K562 (cell line): Measurements from ENCODE around the gene SNRNP40. TPM values are rescaled to one million over a fixed set of nuclear protein-coding genes. Genes with fewer than 3 reads are reported as not detected.

Experiments
- ATAC-seq: fragments of 200-7000 bp; cut with Tn5 transposase; 3 replicates; pipeline ENCODE4 v1.9.1; 2020; ENCODE audit warnings: moderate library complexity
- BruUV-seq: library from RNA; stranded (reverse); fragments of 400-500 nt; replicated peaks from 2 replicates; lab custom pipeline; 2021; lab: Mats Ljungman, UMichigan
- CTCF ChIA-PET: fragments of 300-600 bp; formaldehyde crosslinking; extraction: SDS; loops from one replicate; lab custom pipeline; 2021; ENCODE audit warnings: low intra/inter-chr PET ratio; lab: Yijun Ruan, JAX
- POLR2A ChIA-PET: fragments of 300-600, 350-650 bp; sonication (Branson Sonifier 250); formaldehyde crosslinking; extraction: SDS; loops from one replicate; lab custom pipeline; 2021; ENCODE audit warnings: antibody characterized with exemption, inconsistent platforms; lab: Yijun Ruan, JAX
- DNase-seq, 4 experiments: peaks; one replicate each; pipeline versions ENCODE4 v3.0.0 to v3.0.0-alpha.2; 2011 to 2018; ENCODE audit warnings: low spot score in 3 of 4, mixed read lengths in 3 of 4; ENCODE audit errors: extremely low read depth in 1 of 4
- FAIRE-seq: peaks from 2 replicates; lab custom pipeline; 2011; peaks lifted over from hg19 to GRCh38; lab: Jason Lieb, UNC
- H2AFZ ChIP-seq: 2 replicates; pipeline ENCODE4 v1.6.0; 2011; ENCODE audit warnings: low read depth, low read length, control low read depth, inconsistent platforms
- H3K27ac ChIP-seq: fragments of 200-600 bp; 3 replicates; pipeline ENCODE4 v1.8.0; 2011; ENCODE audit warnings: low read depth, mild to moderate bottlenecking, control low read depth, inconsistent platforms, low read length, moderate library complexity, mixed read lengths; ENCODE audit errors: extremely low read depth
- H3K27me3 ChIP-seq, 2 experiments: fragments of 300-600 bp in 1 of 2; 2 replicates in 1 of 2; 3 replicates in 1 of 2; pipeline versions ENCODE4 v1.6.0 to v1.8.0; 2011; ENCODE audit warnings: inconsistent platforms in 2 of 2, low read length in 2 of 2, mild to moderate bottlenecking in 1 of 2, mixed read lengths in 1 of 2, moderate library complexity in 1 of 2; ENCODE audit not compliant: control insufficient read depth in 2 of 2, insufficient read depth in 2 of 2
- H3K36me3 ChIP-seq: fragments of 300-600 bp; 3 replicates; pipeline ENCODE4 v1.8.0; 2011; ENCODE audit warnings: mild to moderate bottlenecking, low read length, inconsistent platforms; ENCODE audit not compliant: control insufficient read depth, insufficient read depth
- H3K4me1 ChIP-seq, 2 experiments: fragments of 200-600 bp in 1 of 2; replicated peaks in 1 of 2; 2 replicates in 1 of 2; 3 replicates in 1 of 2; pipeline versions ENCODE4 v1.5.1 to v1.8.0; 2011; ENCODE audit warnings: inconsistent platforms in 2 of 2, low read length in 2 of 2, mild to moderate bottlenecking in 1 of 2, mixed read lengths in 1 of 2, moderate library complexity in 1 of 2; ENCODE audit not compliant: control insufficient read depth in 2 of 2, insufficient read depth in 2 of 2
- H3K4me2 ChIP-seq: 2 replicates; pipeline ENCODE4 v1.6.1; 2011; ENCODE audit warnings: low read length, control low read depth, inconsistent platforms, mixed read lengths; ENCODE audit not compliant: insufficient read depth
- H3K4me3 ChIP-seq: fragments of 200-600 bp; sonication (generic), shearing (Covaris generic); 2 replicates; pipeline ENCODE4 v1.5.1; 2016; ENCODE audit warnings: control low read depth, inconsistent platforms
- H3K79me2 ChIP-seq: fragments of 200-600 bp; 3 replicates; pipeline ENCODE4 v1.8.0; 2011; ENCODE audit warnings: low read length, inconsistent platforms; ENCODE audit not compliant: control insufficient read depth, insufficient read depth
- H3K9ac ChIP-seq, 2 experiments: 2 replicates each; pipeline versions ENCODE4 v1.6.0 to v1.6.1; 2011; ENCODE audit warnings: low read depth in 2 of 2, low read length in 2 of 2, control low read depth in 1 of 2, inconsistent platforms in 1 of 2, mild to moderate bottlenecking in 1 of 2, mixed read lengths in 1 of 2; ENCODE audit not compliant: insufficient read depth in 1 of 2
- H3K9me1 ChIP-seq: one replicate; pipeline ENCODE4 v1.6.0; 2011; ENCODE audit warnings: inconsistent platforms, mild to moderate bottlenecking, low read length, moderate library complexity; ENCODE audit not compliant: control insufficient read depth, insufficient read depth
- H3K9me3 ChIP-seq: replicated peaks from 2 replicates; pipeline ENCODE4 v1.5.1; 2011; ENCODE audit warnings: low read depth, low read length, inconsistent platforms; ENCODE audit not compliant: control insufficient read depth, insufficient read depth
- H4K20me1 ChIP-seq: replicated peaks from 2 replicates; pipeline ENCODE4 v1.6.1; 2011; ENCODE audit warnings: low read length, inconsistent platforms, mixed read lengths; ENCODE audit not compliant: control insufficient read depth, insufficient read depth
- GABPA ChIP-seq: fragments of 200-800 bp; sonication (Bioruptor generic); conservative IDR thresholded peaks from 2 replicates; pipeline ENCODE4 v1.6.1; 2016; ENCODE audit warnings: low read depth, missing genetic modification characterization, missing compliant biosample characterization
- POLR3G ChIP-seq: IDR thresholded peaks from 2 replicates; pipeline ENCODE4 v1.6.1; 2011; ENCODE audit not compliant: insufficient read length, insufficient replicate concordance; ENCODE audit errors: extremely low read depth
- SMAD4 ChIP-seq: fragments of 250-450 bp; sonication (Bioruptor Pico); conservative IDR thresholded peaks from 2 replicates; pipeline ENCODE4 v1.8.0; 2021; ENCODE audit warnings: inconsistent platforms, mild to moderate bottlenecking, moderate library complexity
- ZNF76 ChIP-seq: fragments of 250-450 bp; sonication (Bioruptor Pico); IDR thresholded peaks from 2 replicates; pipeline ENCODE4 v1.4.0; 2020; ENCODE audit warnings: mild to moderate bottlenecking, moderate library complexity, borderline replicate concordance
- WGBS: fragments of 100-300 bp; shearing (Covaris generic); methylation state at CpG from one replicate; pipeline ENCODE4 v1.1.6; 2016; ENCODE audit warnings: low coverage, mixed read lengths; ENCODE audit not compliant: insufficient coverage; ENCODE audit errors: missing lambda C conversion rate; 5-methylcytosine and 5-hydroxymethylcytosine counted together
- in situ Hi-C: fragments of 300-500 bp; cut with MboI; formaldehyde crosslinking; loops from 4 replicates; pipeline ENCODE4 v1.15.0; 2018; ENCODE audit warnings: inconsistent platforms, mixed read lengths
- intact Hi-C: fragments of 100-400 bp; cut with micrococcal nuclease; formaldehyde crosslinking; loops from 2 replicates; pipeline ENCODE4 v1.14.2; 2022
- polyA plus RNA-seq, 8 experiments: library from polyadenylated mRNA; depleted of rRNA in 4 of 8; stranded (reverse) in 5 of 8; unstranded in 3 of 8; fragments of >200 nt; fragmentation: Nextera tagmentation in 2 of 8; fragmentation: Illumina TruSeq in 1 of 8; extraction: Ambion mirVana in 2 of 8; extraction: Trizol in 1 of 8; gene quantifications; 2 replicates each; pipeline versions ENCODE4 v1.2.1 to v1.2.3, GENCODE V29; 2011 to 2014; ENCODE audit warnings: inconsistent platforms in 1 of 8, missing spikeins in 1 of 8
- total RNA-seq, 7 experiments: library from RNA; depleted of rRNA in 6 of 7; stranded (reverse); fragments of >200 nt in 6 of 7; fragmentation: Illumina TruSeq in 2 of 7; extraction: Trizol in 2 of 7; gene quantifications; 2 replicates each; pipeline versions ENCODE4 v1.2.1 to v1.2.3, GENCODE V29; 2011 to 2021; ENCODE audit warnings: low replicate concordance in 1 of 7
- TF ChIP-seq, protein P1 (sequence below): fragments of 450-650 bp; conservative IDR thresholded peaks from 2 replicates; pipeline ENCODE4 v1.6.1; 2016; ENCODE audit warnings: missing genetic modification characterization, low read depth, mild to moderate bottlenecking, missing compliant biosample characterization, moderate library complexity

Gene SNRNP40
- total and polyA plus RNA-seq, 9 of the 15 experiments (the other 6 are each of a cell fraction or from before 2014, with no cell fraction given) = 48.7 to 278 (median 163) TPM

DNA sequence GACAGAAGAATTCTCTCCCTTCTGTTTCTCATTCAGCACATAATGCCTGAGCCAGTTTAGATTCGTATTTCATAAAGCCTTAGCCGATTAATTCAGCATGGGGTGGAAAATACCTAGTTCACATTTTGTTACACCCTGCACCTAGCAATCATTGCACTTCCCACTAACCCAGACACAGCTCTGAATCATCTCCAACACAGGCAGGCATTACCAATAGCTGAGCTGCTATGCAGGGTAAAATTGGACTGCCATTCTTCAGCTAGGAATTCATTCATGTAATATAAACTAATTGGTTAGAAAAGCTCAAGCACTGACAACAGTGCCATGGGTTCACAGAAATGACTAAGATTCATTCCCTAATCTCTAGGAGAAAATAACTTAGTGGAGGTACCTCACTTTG lies 30.0 kb downstream of the SNRNP40 start:
- intact Hi-C loops = no loop called here
- BruUV-seq = no TSS peak
- Histone ChIP-seq H3K27ac (no peak overlapping the region), H4K20me1 (no peaks in the 10 kb centered on the region), H2AFZ (no peak overlapping the region), H3K27me3 (no peaks in the 10 kb centered on the region), H3K9ac (no peak overlapping the region), H3K9me3 (no peaks in the 10 kb centered on the region), H3K4me1 (no peaks in the 10 kb centered on the region), H3K36me3 (peaks cover 96% of the 10 kb centered on the region), H3K9me1 (no peaks in the 10 kb centered on the region), H3K79me2 (no peaks in the 10 kb centered on the region), H3K4me3 (no peak overlapping the region), H3K4me2 (no peak overlapping the region)
- POLR2A ChIA-PET = interaction anchor here (0.6 to 1.6 kb wide), 3 partner anchors 13 to 1093 kb away, joined by 3 to 9 read pairs (median 4); no protein-coding TSS in a partner anchor
- CTCF ChIA-PET = no interaction called here
- ATAC-seq = no peak
- 92% methylated on average over 2 of the region's 2 CpGs for WGBS
- DNase-seq = no peak
- no peak for FAIRE-seq
- TF ChIP-seq, protein P1, sequence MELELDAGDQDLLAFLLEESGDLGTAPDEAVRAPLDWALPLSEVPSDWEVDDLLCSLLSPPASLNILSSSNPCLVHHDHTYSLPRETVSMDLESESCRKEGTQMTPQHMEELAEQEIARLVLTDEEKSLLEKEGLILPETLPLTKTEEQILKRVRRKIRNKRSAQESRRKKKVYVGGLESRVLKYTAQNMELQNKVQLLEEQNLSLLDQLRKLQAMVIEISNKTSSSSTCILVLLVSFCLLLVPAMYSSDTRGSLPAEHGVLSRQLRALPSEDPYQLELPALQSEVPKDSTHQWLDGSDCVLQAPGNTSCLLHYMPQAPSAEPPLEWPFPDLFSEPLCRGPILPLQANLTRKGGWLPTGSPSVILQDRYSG = no peak
- TF ChIP-seq GABPA (tag) (no peak), SMAD4 (CRISPR knock-in tag) (no peak), POLR3G (no peak), ZNF76 (CRISPR knock-in tag) (no peak)
- in situ Hi-C loops = no loop called here
